Stimulated activated CD8-positive, alpha-beta memory T cell treated with anti-CD3 and anti-CD28 coated beads, Interleukin-12 subunit alpha, Interleukin-12 subunit beta, amount 100 ng/mL, for 24 hours (primary cell): ENCODE results near the gene CEACAM8.
"Not testable (repeated sequence)": the region's sequence is repeated elsewhere in the genome, so short reads cannot be mapped to it uniquely, and the experiment has no call there.

Source experiments
- DNase-seq: peaks from one replicate; pipeline ENCODE4 v3.0.0-alpha.2; 2020; ENCODE audit errors: extremely low read depth

The CEACAM8 gene

DNA sequence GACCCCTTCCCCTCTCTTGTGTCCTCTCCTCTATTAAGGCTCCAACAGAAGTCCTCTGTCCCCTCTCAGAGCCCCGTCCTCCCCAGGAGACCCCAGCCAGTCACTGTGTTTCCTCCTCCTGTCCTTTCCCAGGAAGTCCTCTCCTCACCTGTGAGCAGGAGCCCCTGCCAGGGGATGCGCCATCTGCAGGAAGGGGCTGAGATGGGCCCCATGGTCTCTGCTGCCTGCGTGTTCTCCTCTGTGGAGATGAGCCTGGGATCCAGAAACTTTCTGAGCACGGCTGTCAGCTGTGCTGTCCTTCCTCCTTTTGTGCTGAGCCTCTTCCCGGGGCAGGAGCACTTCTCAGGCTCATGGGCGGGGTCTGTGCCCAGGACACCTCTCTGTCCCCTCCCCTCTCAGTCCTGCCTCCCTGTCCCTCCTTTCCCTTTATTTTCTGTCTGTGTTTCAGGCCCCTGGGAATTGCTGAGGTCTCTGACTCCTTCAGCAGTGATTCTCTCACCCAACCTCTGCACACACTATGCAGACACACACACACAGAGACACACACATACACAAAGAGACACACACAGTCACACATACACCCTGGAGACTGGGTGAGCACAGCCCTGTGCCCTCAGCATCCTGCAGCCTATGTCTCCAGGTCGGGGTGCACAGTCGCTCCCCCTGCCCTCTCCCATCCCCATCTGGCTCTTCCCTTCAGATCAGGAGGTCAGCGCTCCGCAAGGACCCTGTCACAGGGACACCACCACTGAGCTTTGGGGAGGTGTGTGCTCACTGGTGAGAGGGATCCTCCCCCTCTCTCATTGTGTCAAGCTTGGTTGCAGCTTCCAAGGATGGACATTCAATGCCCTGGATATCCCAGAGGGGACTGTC lies at the start of gene CEACAM8:
CEACAM8 (minus strand) TSS at position 308 of the 873 bp plus-strand sequence; CDS start at position 212, 96 bp downstream.
- DNase-seq: no peak

DNA sequence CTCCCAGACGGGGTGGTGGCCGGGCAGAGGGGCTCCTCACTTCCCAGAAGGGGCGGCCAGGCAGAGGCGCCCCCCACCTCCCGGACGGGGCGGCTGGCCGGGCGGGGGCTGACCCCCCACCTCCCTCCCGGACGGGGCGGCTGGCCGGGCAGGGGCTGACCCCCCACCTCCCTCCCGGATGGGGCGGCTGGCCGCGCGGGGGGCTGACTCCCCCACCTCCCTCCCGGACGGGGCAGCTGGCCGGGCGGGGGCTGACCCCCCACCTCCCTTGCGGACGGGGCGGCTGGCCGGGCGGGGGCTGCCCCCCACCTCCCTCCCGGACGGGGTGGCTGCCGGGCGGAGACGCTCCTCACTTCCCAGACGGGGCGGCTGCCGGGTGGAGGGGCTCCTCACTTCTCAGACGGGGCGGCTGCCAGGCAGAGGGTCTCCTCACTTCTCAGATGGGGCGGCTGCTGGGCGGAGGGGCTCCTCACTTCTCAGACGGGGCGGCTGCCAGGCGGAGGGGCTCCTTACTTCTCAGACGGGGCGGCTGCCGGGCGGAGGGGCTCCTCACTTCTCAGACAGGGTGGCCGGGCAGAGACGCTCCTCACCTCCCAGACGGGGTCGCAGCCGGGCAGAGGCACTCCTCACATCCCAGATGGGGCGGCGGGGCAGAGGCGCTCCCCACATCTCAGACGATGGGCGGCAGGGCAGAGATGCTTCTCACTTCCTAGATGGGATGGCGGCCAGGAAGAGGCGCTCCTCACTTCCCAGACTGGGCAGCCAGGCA lies 44.8 kb upstream of the CEACAM8 start:
- not testable (repeated sequence) for DNase-seq

GRCh38 chr19:42635233-42635539 lies 40.5 kb upstream of the CEACAM8 start:
- no peak for DNase-seq

GRCh38 chr19:42634409-42635232 lies 39.9 kb upstream of the CEACAM8 start:
- DNase-seq: no peak

DNA sequence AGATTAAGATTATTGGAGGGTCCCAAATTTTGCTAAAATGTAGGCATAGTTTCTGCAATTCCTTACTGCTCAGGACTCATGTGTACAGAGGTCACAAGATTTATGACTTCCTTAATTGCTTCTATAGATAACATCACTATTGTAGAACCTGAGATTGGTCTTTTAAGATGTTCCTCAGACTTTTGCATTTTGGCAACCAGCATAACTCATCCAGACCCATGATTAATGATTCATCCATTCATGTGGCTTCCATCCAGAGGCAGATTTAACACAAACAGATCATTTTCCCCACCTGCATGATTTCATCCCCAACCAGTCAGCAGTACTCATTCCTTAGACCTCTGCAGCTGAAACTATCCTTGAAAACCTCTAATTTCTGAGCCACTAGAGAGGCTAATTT lies 34.5 kb upstream of the CEACAM8 start:
- DNase-seq: no peak

- DNase-seq: no peak
Measured at GRCh38 chr19:42628411-42629140, 33.9 kb upstream of the CEACAM8 start.

GRCh38 chr19:42627916-42628315 lies 33.2 kb upstream of the CEACAM8 start:
- DNase-seq: no peak

DNA sequence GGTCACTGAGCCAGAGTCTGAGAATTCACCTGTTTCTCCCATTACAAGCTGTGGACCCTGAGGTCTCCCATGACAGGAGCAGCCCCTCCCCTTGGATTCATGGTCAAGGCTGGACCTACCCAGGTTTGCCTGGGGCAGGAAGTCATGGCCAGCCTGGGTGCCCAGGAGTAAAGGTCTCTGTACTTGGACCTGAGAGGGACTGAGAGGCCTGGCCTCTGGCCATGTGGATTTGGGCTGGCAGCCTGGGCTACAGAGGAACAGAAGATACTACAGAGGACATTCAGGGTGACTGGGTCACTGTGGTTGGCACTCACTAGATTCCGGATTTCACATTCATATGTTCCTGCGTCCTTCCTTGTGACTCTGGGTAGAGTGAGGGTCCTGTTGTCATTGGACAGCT lies 31.5 kb upstream of the CEACAM8 start:
- DNase-seq: no peak

DNA sequence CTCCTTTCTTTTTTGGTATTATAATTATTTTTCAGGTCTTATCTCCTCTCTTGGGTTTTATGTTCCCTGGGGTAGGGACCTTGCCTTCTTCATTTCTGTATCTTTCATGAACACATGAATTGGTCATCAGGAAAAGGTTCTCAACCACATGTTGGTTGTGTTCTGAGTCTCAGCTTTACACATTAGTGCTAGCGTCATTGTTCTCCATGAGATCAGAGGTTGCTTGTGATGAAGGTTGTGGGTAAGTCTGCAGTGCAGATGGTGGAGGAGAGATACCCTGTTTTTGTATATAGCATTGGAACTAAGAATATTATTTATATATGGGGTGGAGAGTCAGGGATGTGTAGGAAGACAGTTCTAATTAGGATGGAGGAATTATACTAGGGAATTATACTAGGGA lies 24.5 kb upstream of the CEACAM8 start:
- no peak for DNase-seq

GRCh38 chr19:42613666-42614065 lies 18.9 kb upstream of the CEACAM8 start:
- no peak for DNase-seq

GRCh38 chr19:42610401-42610915 lies 15.7 kb upstream of the CEACAM8 start:
- not testable (repeated sequence) for DNase-seq

- DNase-seq: no peak
Measured at GRCh38 chr19:42606660-42607351, 12.1 kb upstream of the CEACAM8 start.

DNA sequence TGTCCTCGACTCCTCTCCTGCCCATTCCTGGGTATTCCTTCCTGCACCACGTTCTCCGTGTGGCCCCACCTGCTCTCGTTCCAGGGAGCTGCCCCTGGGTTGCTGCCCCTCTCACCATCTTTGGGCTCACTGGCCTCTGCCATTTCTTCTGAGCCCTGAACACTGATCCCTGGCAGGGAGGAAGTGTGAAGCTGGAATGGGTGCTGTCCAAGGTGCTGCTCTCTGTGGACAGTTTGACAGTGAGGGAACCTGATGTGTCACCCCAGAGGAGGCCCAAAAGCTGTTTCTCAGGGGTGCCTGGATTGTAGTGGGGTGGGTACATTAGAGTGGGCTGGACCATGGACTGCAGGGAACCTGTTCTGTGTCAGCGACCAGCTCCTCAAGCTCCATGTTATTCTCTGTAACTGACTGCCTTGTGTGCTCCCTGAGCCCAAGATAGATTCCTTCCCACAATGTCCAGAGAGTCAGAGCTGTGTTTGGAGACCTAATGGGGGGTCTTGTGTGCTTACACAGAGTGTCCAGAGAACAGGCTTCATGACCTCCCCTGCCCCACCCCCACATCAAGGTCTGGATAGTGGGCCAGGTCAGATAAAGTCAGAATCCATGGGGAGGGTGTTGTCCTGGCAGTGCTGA lies 7.2 kb upstream of the CEACAM8 start:
- no peak for DNase-seq

DNA sequence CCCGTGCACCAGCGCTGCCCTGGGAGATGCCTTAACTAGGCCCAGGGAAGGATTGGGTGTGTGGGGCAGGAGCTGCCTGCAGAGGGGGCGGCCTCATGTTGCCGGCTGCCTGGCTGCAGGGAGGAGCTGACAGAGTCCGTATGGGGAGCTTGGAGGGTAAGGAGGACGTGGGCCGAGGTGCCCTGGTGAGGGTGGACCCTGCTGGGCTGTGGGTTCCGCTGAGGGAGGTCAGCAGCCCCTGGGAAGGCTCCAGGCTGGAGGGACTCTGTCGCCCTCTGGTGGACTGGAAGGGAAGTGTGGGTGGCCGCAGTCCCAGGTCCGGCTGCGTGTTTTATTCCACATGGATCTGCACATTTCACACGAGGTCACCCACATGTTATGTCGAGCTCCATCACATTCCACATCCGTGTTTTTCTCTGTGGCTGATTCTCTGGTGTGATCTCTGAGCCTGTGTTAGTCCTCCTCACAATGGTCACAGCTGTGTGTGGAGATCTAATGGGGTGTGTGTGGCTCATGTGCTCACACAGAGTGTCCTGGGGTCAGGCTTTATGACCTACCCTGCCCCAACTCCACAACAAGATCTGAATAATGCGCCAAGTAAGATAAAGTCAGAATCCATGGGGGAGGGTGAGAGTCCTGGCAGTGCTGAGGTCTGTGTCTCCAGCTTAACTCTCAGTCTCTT lies 1.8 kb upstream of the CEACAM8 start:
- DNase-seq: no peak

GRCh38 chr19:42595550-42596172 lies 937 bp upstream of the CEACAM8 start:
- DNase-seq: no peak

GRCh38 chr19:42589792-42590191 lies 4.9 kb downstream of the CEACAM8 start:
- no peak for DNase-seq

- DNase-seq: no peak
Measured at GRCh38 chr19:42584466-42584865, 10.3 kb downstream of the CEACAM8 start.

GRCh38 chr19:42577016-42577415 lies 17.7 kb downstream of the CEACAM8 start:
- no peak for DNase-seq

- no peak for DNase-seq
Measured at GRCh38 chr19:42576241-42576640, 18.5 kb downstream of the CEACAM8 start.
